BJ (cell line): ENCODE results near the gene URAD. TPM values are rescaled to one million over a fixed set of nuclear protein-coding genes. Genes with fewer than 3 reads are reported as not detected.

ENCODE experiments used
- CTCF ChIA-PET: fragments of 350-600 bp; formaldehyde crosslinking; extraction: SDS; loops from one replicate; lab custom pipeline; 2021; ENCODE audit warnings: antibody characterized with exemption, inconsistent platforms; lab: Yijun Ruan, JAX
- POLR2A ChIA-PET: fragments of 300-600 bp; sonication (Branson Sonifier 250); formaldehyde crosslinking; extraction: SDS; loops from one replicate; lab custom pipeline; 2021; ENCODE audit warnings: antibody characterized with exemption; lab: Charles Lee
- DNase-seq: peaks from one replicate; pipeline ENCODE4 v3.0.0-alpha.2; 2011; ENCODE audit warnings: low read depth
- H3K27me3 ChIP-seq: 2 replicates; pipeline ENCODE4 v1.6.0; 2011; ENCODE audit warnings: low read length; ENCODE audit not compliant: control insufficient read depth, insufficient read depth
- H3K36me3 ChIP-seq: 2 replicates; pipeline ENCODE4 v1.5.1; 2011; ENCODE audit warnings: low read length; ENCODE audit not compliant: control insufficient read depth, insufficient read depth
- H3K4me3 ChIP-seq: 2 replicates; pipeline ENCODE4 v1.5.1; 2011; ENCODE audit warnings: low read depth, mild to moderate bottlenecking, control low read depth, low read length
- CTCF ChIP-seq: IDR thresholded peaks from 2 replicates; pipeline ENCODE4 v1.5.1; 2011; ENCODE audit warnings: low read depth, mild to moderate bottlenecking, control low read depth, inconsistent platforms, low read length, moderate library complexity; ENCODE audit not compliant: insufficient read depth
- polyA plus RNA-seq: library from polyadenylated mRNA; depleted of rRNA; stranded (reverse); fragments of >200 nt; gene quantifications from 2 replicates; pipeline ENCODE4 v1.2.3, GENCODE V29; 2011

Gene URAD
- polyA plus RNA-seq, 1 experiment: not detected

- CTCF ChIA-PET: interaction anchor here (1.2 to 14.3 kb wide), 3 partner anchors 9 to 150 kb away, joined by 4 to 178 read pairs (median 4); partner anchors contain the start of gene CDX2
Observed at GRCh38 chr13:27978301-27978968, 10.1 kb downstream of the URAD start.

GRCh38 chr13:27977476-27978300, 10.8 kb downstream of the URAD start:
- POLR2A ChIA-PET: no interaction called here
- CTCF ChIA-PET: interaction anchor here (0.8 to 14.3 kb wide), 5 partner anchors 9 to 603 kb away, joined by 3 to 178 read pairs (median 4); partner anchors contain the start of gene CDX2
- H3K4me3 ChIP-seq: no peak overlapping the region
- peaks cover 72% of the 10 kb centered on the region for H3K27me3 ChIP-seq
- TF ChIP-seq CTCF: no peak
- no peak for DNase-seq
- H3K36me3 ChIP-seq: no peaks in the 10 kb centered on the region

More at GRCh38 chr13:27978301-27978968, 10.1 kb downstream of the URAD start:
- no peak overlapping the region for H3K4me3 ChIP-seq
- DNase-seq: no peak
- POLR2A ChIA-PET: no interaction called here
- no peak for TF ChIP-seq CTCF
- no peaks in the 10 kb centered on the region for H3K36me3 ChIP-seq
- H3K27me3 ChIP-seq: peaks cover 71% of the 10 kb centered on the region

- CTCF ChIA-PET: interaction anchor here (0.8 to 14.3 kb wide), 7 partner anchors 8 to 616 kb away, joined by 3 to 178 read pairs (median 8); no protein-coding TSS in a partner anchor
- Histone ChIP-seq H3K36me3 (no peaks in the 10 kb centered on the region), H3K4me3 (no peak overlapping the region), H3K27me3 (peaks cover 75% of the 10 kb centered on the region)
- DNase-seq: no peak
- POLR2A ChIA-PET: interaction anchor here (0.5 kb wide), 1 partner anchor 14 kb away, joined by 3 read pairs; no protein-coding TSS in a partner anchor
- no peak for TF ChIP-seq CTCF
Observed at GRCh38 chr13:27976362-27977091, 12.0 kb downstream of the URAD start.

- H3K27me3 ChIP-seq: peaks cover 76% of the 10 kb centered on the region
- no peak for TF ChIP-seq CTCF
- no peak for DNase-seq
- ChIA-PET CTCF (interaction anchor here (1.0 to 14.3 kb wide), 5 partner anchors 9 to 614 kb away, joined by 3 to 178 read pairs (median 9); no protein-coding TSS in a partner anchor), POLR2A (interaction anchor here (0.5 kb wide), 1 partner anchor 13 kb away, joined by 3 read pairs; no protein-coding TSS in a partner anchor)
- no peak overlapping the region for H3K4me3 ChIP-seq
- H3K36me3 ChIP-seq: no peaks in the 10 kb centered on the region
Observed at GRCh38 chr13:27975564-27976361, 12.7 kb downstream of the URAD start.
